B cell (primary cell): ENCODE data around the gene BHLHA15.

Experiments
- EZH2 ChIP-seq: IDR thresholded peaks from 2 replicates; pipeline ENCODE4 v1.6.1; 2012; ENCODE audit warnings: borderline replicate concordance, low read depth, mild to moderate bottlenecking, moderate library complexity, low read length; ENCODE audit not compliant: insufficient read depth, poor library complexity, severe bottlenecking
- TF ChIP-seq, protein P1 (sequence below): fragments of 200-600 bp; IDR thresholded peaks from one replicate; pipeline ENCODE4 v1.8.0; 2022; ENCODE audit warnings: antibody characterized with exemption, mild to moderate bottlenecking

DNA sequence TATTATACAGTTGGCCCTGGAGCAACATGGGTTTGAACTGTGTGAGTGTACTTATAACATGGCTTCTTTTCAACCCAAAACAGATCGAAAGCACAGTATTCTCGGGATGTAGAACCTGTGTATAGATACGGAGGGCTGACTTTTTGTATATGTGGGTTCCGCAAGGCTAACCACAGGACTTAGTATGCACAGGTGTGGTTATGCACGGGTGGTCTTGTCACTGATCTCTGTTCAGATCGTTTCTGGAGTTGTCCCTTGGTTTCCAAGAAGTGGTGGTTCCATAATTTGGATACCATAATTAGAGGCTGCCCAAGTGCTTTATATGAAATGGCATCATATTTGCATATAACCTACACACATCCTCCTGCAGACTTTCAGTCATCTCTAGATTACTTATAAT, 10.9 kb upstream of the BHLHA15 start:
- TF ChIP-seq, protein P1, sequence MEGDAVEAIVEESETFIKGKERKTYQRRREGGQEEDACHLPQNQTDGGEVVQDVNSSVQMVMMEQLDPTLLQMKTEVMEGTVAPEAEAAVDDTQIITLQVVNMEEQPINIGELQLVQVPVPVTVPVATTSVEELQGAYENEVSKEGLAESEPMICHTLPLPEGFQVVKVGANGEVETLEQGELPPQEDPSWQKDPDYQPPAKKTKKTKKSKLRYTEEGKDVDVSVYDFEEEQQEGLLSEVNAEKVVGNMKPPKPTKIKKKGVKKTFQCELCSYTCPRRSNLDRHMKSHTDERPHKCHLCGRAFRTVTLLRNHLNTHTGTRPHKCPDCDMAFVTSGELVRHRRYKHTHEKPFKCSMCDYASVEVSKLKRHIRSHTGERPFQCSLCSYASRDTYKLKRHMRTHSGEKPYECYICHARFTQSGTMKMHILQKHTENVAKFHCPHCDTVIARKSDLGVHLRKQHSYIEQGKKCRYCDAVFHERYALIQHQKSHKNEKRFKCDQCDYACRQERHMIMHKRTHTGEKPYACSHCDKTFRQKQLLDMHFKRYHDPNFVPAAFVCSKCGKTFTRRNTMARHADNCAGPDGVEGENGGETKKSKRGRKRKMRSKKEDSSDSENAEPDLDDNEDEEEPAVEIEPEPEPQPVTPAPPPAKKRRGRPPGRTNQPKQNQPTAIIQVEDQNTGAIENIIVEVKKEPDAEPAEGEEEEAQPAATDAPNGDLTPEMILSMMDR: no peak
- no peak for TF ChIP-seq EZH2
